ENCODE measurements around the gene SRSF7.
"Not testable (repeated sequence)": the region's sequence is repeated elsewhere in the genome, so short reads cannot be mapped to it uniquely, and the experiment has no call there.

The SRSF7 gene

DNA sequence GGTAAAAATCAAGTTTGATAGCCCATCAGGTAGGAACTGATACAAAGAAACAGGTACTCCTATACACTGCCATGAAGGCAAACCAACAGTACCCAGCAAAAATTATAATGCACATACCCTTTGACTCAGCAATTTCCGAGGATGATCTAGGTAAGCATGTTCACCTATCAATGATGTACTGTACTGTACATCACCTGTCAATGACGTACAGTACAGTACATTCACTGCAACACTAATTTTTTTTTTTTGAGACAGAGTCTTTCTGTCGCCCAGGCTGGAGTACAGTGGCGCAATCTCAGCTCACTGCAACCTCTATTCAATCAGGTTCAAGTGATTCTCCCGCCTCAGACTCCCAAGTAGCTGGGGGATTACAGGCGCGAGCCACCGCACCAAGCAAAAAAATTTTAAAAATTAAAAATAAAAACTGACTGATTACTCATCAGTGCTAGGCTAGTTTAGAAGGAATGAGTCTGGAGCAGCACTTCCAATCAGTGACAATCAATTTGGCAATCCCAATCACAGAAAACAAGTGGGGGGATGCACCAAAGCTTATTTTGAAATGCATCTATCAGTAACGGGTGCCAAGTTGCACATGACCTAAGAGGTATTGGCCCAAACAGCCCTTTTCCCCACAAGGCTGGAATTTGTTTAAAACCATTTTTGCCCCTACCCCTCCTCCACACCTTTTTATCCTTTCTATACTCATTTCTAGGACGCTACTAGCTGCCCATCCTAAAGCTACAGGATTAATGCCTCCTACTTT is 8.2 kb downstream of the SRSF7 start:
- peaks cover 9% of the 10 kb centered on the region for H3K9me3 Mint-ChIP-seq
- H3K4me1 Mint-ChIP-seq = peaks cover 18% of the 10 kb centered on the region
- H3K36me3 Mint-ChIP-seq (ENCODE audit: low read depth) = peaks cover 87% of the 10 kb centered on the region
- no peaks in the 10 kb centered on the region for H3K27me3 Mint-ChIP-seq (ENCODE audit: low read depth)
- no peak overlapping the region for H3K27ac Mint-ChIP-seq
- H3K4me3 Mint-ChIP-seq = no peak overlapping the region
- TF ChIP-seq, protein P1, sequence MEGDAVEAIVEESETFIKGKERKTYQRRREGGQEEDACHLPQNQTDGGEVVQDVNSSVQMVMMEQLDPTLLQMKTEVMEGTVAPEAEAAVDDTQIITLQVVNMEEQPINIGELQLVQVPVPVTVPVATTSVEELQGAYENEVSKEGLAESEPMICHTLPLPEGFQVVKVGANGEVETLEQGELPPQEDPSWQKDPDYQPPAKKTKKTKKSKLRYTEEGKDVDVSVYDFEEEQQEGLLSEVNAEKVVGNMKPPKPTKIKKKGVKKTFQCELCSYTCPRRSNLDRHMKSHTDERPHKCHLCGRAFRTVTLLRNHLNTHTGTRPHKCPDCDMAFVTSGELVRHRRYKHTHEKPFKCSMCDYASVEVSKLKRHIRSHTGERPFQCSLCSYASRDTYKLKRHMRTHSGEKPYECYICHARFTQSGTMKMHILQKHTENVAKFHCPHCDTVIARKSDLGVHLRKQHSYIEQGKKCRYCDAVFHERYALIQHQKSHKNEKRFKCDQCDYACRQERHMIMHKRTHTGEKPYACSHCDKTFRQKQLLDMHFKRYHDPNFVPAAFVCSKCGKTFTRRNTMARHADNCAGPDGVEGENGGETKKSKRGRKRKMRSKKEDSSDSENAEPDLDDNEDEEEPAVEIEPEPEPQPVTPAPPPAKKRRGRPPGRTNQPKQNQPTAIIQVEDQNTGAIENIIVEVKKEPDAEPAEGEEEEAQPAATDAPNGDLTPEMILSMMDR (IDR thresholded peaks at IDR 0.05; ENCODE audit: unreplicated experiment in 3 of 3) = no peak

DNA sequence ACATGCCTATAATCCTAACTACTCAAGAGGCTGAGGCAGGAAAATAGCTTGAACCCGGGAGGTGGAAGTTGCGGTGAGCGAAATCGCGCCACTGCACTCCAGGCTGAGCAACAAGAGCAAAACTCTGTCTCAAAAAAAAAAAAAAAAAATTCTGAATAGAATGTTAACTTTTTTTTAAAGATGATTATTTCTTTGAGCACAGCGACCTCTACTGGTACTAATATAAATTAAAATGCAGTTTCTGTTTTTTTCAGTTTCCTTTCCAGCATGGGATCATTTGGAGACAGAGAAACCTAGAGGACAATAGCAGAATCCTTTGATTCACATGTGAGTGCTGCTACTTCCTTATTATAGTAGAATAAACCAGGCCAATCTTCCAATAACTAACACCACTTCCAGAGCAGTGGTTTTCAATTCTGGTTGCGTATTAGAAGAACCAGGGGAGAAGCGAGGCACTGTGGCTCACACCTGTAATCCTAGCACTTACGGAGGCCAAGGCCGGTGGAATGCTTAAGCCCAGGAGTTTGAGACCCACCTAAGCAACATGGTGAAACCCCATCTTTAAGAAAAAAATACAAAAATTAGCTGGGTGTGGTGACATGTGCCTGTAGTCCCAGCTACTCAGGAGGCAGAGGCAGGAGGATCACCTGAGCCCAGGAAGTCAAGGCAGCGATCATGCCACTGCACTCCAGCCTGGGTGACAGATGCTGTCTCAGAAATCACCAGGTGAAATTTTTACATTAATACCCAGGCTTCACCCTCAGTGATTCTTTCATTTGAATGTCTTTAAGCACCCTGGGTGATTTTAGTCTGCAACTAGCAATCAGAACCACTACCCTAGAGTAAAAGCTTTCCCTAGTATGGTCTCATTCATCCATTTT is 10.1 kb downstream of the SRSF7 start:
- peaks cover 86% of the 10 kb centered on the region for H3K36me3 Mint-ChIP-seq (ENCODE audit: low read depth)
- TF ChIP-seq, protein P1 (IDR thresholded peaks at IDR 0.05; ENCODE audit: unreplicated experiment in 3 of 3) = peak; percentile 44 to 66 (median 53)
- H3K4me3 Mint-ChIP-seq = no peak overlapping the region
- peaks cover 4% of the 10 kb centered on the region for H3K4me1 Mint-ChIP-seq
- peak overlapping the region in 1 of 3 experiments; percentile 61 for H3K27ac Mint-ChIP-seq
- no peaks in the 10 kb centered on the region for H3K27me3 Mint-ChIP-seq (ENCODE audit: low read depth)
- H3K9me3 Mint-ChIP-seq = peaks cover 9% of the 10 kb centered on the region

DNA sequence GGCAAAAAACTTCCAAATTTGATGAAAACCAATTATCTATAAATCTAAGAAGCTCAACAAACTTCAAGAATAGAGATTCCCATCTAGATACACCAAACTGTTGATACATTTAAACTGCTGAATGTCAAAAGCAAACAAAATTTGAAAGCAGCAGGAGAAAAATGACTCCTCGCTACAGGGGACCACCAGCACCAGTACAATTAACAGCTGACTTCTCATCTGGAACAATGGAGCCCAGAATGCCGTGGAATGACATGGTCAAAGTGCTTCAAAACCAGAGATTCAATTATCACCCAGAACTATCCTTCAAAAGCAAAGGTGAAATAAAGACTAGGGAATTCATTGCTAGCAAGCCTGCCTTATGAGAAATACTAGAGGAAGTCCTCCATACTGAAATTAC is 11.6 kb downstream of the SRSF7 start:
- TF ChIP-seq, protein P1 (IDR thresholded peaks at IDR 0.05; ENCODE audit: unreplicated experiment in 3 of 3) = no peak
- H3K4me1 Mint-ChIP-seq = peaks cover 4% of the 10 kb centered on the region
- peaks cover 9% of the 10 kb centered on the region for H3K9me3 Mint-ChIP-seq
- H3K27ac Mint-ChIP-seq = no peak overlapping the region
- peaks cover 78% of the 10 kb centered on the region for H3K36me3 Mint-ChIP-seq (ENCODE audit: low read depth)
- no peak overlapping the region for H3K4me3 Mint-ChIP-seq
- no peaks in the 10 kb centered on the region for H3K27me3 Mint-ChIP-seq (ENCODE audit: low read depth)

DNA sequence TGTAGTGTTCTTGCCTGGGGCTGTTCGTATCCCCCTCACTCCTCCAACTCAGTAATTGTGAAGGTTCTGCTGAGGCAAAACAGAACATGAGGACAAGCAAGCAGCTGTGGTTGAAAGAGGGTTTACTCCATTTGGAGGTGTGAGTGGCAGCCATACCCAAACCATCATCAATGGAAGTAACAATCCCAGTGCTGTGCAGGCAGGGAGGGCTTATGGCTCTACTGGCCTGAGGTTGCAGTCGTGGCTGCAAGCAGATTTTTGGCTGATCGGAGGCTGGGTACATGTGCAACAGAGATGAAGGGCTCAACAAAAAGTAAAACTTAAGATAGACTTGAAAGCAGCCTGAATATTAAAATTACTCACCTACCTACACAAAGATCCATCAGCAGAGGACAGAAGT is 13.2 kb downstream of the SRSF7 start:
- no peak overlapping the region for H3K4me3 Mint-ChIP-seq
- TF ChIP-seq, protein P1 (IDR thresholded peaks at IDR 0.05; ENCODE audit: unreplicated experiment in 3 of 3) = no peak
- peaks cover 9% of the 10 kb centered on the region for H3K9me3 Mint-ChIP-seq
- peak overlapping the region in 1 of 3 experiments; percentile 69 for H3K27ac Mint-ChIP-seq
- peaks cover 4% of the 10 kb centered on the region for H3K4me1 Mint-ChIP-seq
- H3K36me3 Mint-ChIP-seq (ENCODE audit: low read depth) = peaks cover 75% of the 10 kb centered on the region
- no peaks in the 10 kb centered on the region for H3K27me3 Mint-ChIP-seq (ENCODE audit: low read depth)

DNA sequence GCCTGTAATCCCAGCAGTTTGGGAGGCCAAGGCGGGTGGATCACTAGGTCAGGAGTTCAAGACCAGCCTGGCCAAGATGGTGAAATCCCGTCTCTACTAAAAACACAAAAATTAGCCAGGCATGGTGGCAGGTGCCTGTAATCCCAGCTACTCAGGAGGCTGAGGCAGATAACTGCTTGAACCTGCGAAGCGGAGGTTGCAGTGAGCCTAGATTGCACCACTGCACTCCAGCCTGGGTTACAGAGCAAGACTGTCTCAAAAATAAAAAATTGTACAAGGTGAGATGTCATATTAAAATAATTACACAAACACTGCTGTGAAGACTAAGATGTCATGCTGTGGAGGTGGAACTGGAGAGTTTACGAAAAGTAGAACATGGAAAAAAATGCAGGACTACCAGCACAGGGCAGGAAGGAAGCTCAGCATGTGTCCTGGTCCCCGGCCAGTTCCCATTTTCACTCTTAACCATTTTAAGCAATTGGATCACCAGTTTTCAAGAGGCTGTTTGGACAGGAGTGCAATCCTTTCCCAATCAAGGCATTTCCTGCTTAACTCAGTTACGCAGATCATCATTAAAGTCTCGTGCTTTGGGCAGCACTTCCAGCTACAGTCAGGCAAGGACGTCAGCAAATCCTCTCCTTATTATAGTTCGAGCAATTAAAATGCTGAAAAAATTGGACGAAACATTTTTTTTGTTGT is 14.0 kb downstream of the SRSF7 start:
- not testable (repeated sequence) for H3K4me1 Mint-ChIP-seq; H3K9me3 Mint-ChIP-seq; H3K27me3 Mint-ChIP-seq (ENCODE audit: low read depth); H3K4me3 Mint-ChIP-seq
- Mint-ChIP-seq H3K36me3 (ENCODE audit: low read depth) (peaks cover 68% of the 10 kb centered on the region), H3K27ac (peak overlapping the region in 1 of 3 experiments; percentile 69)

DNA sequence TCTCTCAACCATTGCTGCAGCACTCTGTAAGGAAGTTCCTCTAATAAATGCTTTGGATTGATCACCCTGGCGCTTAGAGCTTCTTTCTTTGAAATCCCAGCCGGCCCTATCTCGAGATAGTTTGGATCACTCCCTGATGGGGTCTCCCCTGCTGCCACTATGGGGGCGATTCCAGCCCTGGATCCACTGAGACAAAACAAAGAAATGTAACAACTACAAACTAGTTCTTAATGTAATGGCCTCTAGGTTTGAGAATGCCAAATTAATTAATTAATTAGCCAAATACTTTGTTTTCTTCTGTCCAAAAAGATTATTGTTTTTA is 15.2 kb downstream of the SRSF7 start:
- Mint-ChIP-seq H3K9me3 (peaks cover 9% of the 10 kb centered on the region), H3K4me1 (peaks cover 4% of the 10 kb centered on the region), H3K27ac (peak overlapping the region in 2 of 3 experiments; percentile 50 to 71), H3K27me3 (ENCODE audit: low read depth) (no peaks in the 10 kb centered on the region), H3K36me3 (ENCODE audit: low read depth) (peaks cover 65% of the 10 kb centered on the region), H3K4me3 (no peak overlapping the region)
- TF ChIP-seq, protein P1 (IDR thresholded peaks at IDR 0.05; ENCODE audit: unreplicated experiment in 3 of 3) = no peak

Measured in nephron (organoid).